Stomach (tissue), 9 donors: Measurements from ENCODE around the gene UBE2M. TPM values are rescaled to one million over a fixed set of nuclear protein-coding genes. Genes with fewer than 3 reads are reported as not detected.

Source experiments
- DNase-seq, 2 donors: peaks; one replicate each; pipeline versions ENCODE4 v3.0.0 to v3.0.0-alpha.2; 2013 to 2019
- H3K27ac ChIP-seq, 5 donors: fragments of 200-600 bp in 4 of 5; sonication (generic) in 4 of 5; one replicate each; pipeline ENCODE4 v1.5.1; 2013 to 2019; ENCODE audit warnings: mild to moderate bottlenecking in 1 of 5, moderate library complexity in 1 of 5
- H3K27me3 ChIP-seq, 3 donors: fragments of 200-600 bp; sonication (generic); one replicate each; pipeline ENCODE4 v1.5.1; 2017 to 2019; ENCODE audit warnings: mixed run types in 1 of 3
- H3K36me3 ChIP-seq, 4 donors: fragments of 200-600 bp; sonication (generic); 1 replicate in 3 of 4; 2 replicates in 1 of 4; pipeline ENCODE4 v1.5.1; 2016 to 2019
- H3K4me1 ChIP-seq, 4 donors: fragments of 200-600 bp; sonication (generic); one replicate each; pipeline ENCODE4 v1.5.1; 2016 to 2019
- H3K4me3 ChIP-seq, 4 donors: fragments of 200-600 bp; sonication (generic) in 3 of 4; one replicate each; pipeline ENCODE4 v1.5.1; 2016 to 2019; ENCODE audit warnings: mild to moderate bottlenecking in 1 of 4
- H3K9me3 ChIP-seq, 4 donors: fragments of 200-600 bp; sonication (generic); one replicate each; pipeline ENCODE4 v1.5.1; 2016 to 2019
- CTCF ChIP-seq, 7 experiments: fragments of 450-650 bp in 4 of 7; fragments of 200-600 bp in 3 of 7; sonication (generic) in 3 of 7; IDR thresholded peaks; one replicate each; pipeline ENCODE4 v1.5.1; 2016 to 2019; ENCODE audit warnings: antibody characterized with exemption in 7 of 7, control low read depth in 2 of 7, mild to moderate bottlenecking in 1 of 7
- EP300 ChIP-seq: sonication (generic); formaldehyde crosslinking; IDR thresholded peaks from one replicate; pipeline ENCODE4 v1.6.1; 2017; ENCODE audit warnings: antibody characterized with exemption
- POLR2A ChIP-seq, 4 donors: fragments of 450-650 bp; IDR thresholded peaks; one replicate each; pipeline ENCODE4 v1.6.1; 2016; ENCODE audit warnings: antibody characterized with exemption in 4 of 4, control low read depth in 2 of 4, mild to moderate bottlenecking in 1 of 4, moderate library complexity in 1 of 4
- POLR2AphosphoS5 ChIP-seq, 3 donors: sonication (generic); formaldehyde crosslinking; IDR thresholded peaks; one replicate each; pipeline ENCODE4 v1.6.1; 2016; ENCODE audit warnings: antibody characterized with exemption in 3 of 3
- WGBS, 5 donors: extraction: QIAGEN DNeasy Blood & Tissue Kit in 3 of 5; methylation state at CpG; one replicate each; pipeline versions ENCODE4 v1.1.5 to v1.1.7; 2013 to 2018; 5-methylcytosine and 5-hydroxymethylcytosine counted together
- intact Hi-C: fragments of 100-400 bp; cut with DNase I; formaldehyde crosslinking; loops from one replicate; pipeline ENCODE4 v1.15.1; 2023; ENCODE audit warnings: low total_unique reads
- polyA plus RNA-seq, 3 donors: library from polyadenylated mRNA; stranded (reverse); fragments of 200-250 nt; gene quantifications; one replicate each; pipeline ENCODE4 v1.2.3, GENCODE V29; 2013
- total RNA-seq, 5 donors: library from RNA; depleted of rRNA; stranded (reverse); fragments of >200 nt; gene quantifications; one replicate each; pipeline versions ENCODE4 v1.1.0 to v1.2.3, GENCODE V29; 2014 to 2016
- donor health status: healthy with polysubstance abuse.
- donor health status: Bipolar disorder and iron deficiency.
- donor health status: healthy.

Gene UBE2M
- total and polyA plus RNA-seq, 8 donors: 9.8 to 51.5 (median 35.3) TPM; not detected in 1

GRCh38 chr19:58563034-58563573 lies 4.7 kb upstream of the UBE2M start:
- no peaks in the 10 kb centered on the region for H3K9me3 ChIP-seq
- peaks cover 0 to 20% (median 17%) of the 10 kb centered on the region in 4 donors for H3K36me3 ChIP-seq
- DNase-seq: peak; percentile 37 to 76
- H3K4me1 ChIP-seq: peaks cover 34 to 45% (median 40%) of the 10 kb centered on the region in 4 donors
- H3K4me3 ChIP-seq: peak overlapping the region; percentile 43 to 61 (median 46)
- peaks cover 0 to 20% (median 9%) of the 10 kb centered on the region in 3 donors for H3K27me3 ChIP-seq
- H3K27ac ChIP-seq: peak overlapping the region in 3 of 5 donors; percentile 60 to 69 (median 60)
- 3 to 13% (median 5%) methylated on average over 4 to 40 of the region's 40 CpGs for WGBS, 5 donors
- no peak for TF ChIP-seq CTCF (IDR thresholded peaks at IDR 0.05)
- no peak for TF ChIP-seq POLR2A (IDR thresholded peaks at IDR 0.05)
- no peak for TF ChIP-seq POLR2AphosphoS5 (IDR thresholded peaks at IDR 0.05)
- no peak for TF ChIP-seq EP300
- intact Hi-C loops: no loop called here

GRCh38 chr19:58562122-58563033 lies 4.0 kb upstream of the UBE2M start:
- TF ChIP-seq POLR2A (IDR thresholded peaks at IDR 0.05) (no peak), POLR2AphosphoS5 (IDR thresholded peaks at IDR 0.05) (peak in 1 of 3 donors; percentile 42), EP300 (no peak), CTCF (IDR thresholded peaks at IDR 0.05) (no peak)
- Histone ChIP-seq H3K4me1 (peaks cover 36 to 49% (median 45%) of the 10 kb centered on the region in 4 donors), H3K4me3 (peak overlapping the region; percentile 43 to 61 (median 46)), H3K9me3 (no peaks in the 10 kb centered on the region), H3K36me3 (peaks cover 0 to 16% (median 14%) of the 10 kb centered on the region in 4 donors), H3K27ac (peak overlapping the region; percentile 16 to 69 (median 60)), H3K27me3 (peaks cover 0 to 20% (median 9%) of the 10 kb centered on the region in 3 donors)
- peak; percentile 48 to 79 for DNase-seq
- whole genome bisulfite sequencing, 5 donors: 2 to 12% (median 7%) methylated on average over 30 to 107 of the region's 107 CpGs
- intact Hi-C loops: no loop called here

GRCh38 chr19:58561373-58562121 lies 3.1 kb upstream of the UBE2M start:
- WGBS, 5 donors: 42 to 62% (median 48%) methylated on average over 12 to 16 of the region's 16 CpGs
- Histone ChIP-seq H3K27ac (peak overlapping the region; percentile 16 to 69 (median 60)), H3K27me3 (peaks cover 0 to 20% (median 9%) of the 10 kb centered on the region in 3 donors), H3K9me3 (no peaks in the 10 kb centered on the region), H3K4me1 (peaks cover 44 to 57% (median 53%) of the 10 kb centered on the region in 4 donors), H3K36me3 (peaks cover 3 to 15% (median 11%) of the 10 kb centered on the region in 4 donors), H3K4me3 (peak overlapping the region; percentile 43 to 61 (median 46))
- TF ChIP-seq POLR2AphosphoS5 (IDR thresholded peaks at IDR 0.05) (peak in 1 of 3 donors; percentile 3), POLR2A (IDR thresholded peaks at IDR 0.05) (no peak), EP300 (no peak), CTCF (IDR thresholded peaks at IDR 0.05) (no peak)
- intact Hi-C loops: no loop called here
- no peak for DNase-seq

- intact Hi-C loops: no loop called here
These were observed 2.5 kb upstream of the UBE2M start for GRCh38 chr19:58560921-58561320.

More at GRCh38 chr19:58560921-58561320, 2.5 kb upstream of the UBE2M start:
- peaks cover 10 to 15% (median 12%) of the 10 kb centered on the region in 4 donors for H3K36me3 ChIP-seq
- no peak overlapping the region for H3K27ac ChIP-seq
- H3K4me1 ChIP-seq: peaks cover 51 to 63% (median 60%) of the 10 kb centered on the region in 4 donors
- TF ChIP-seq POLR2AphosphoS5 (IDR thresholded peaks at IDR 0.05): no peak
- no peak for TF ChIP-seq POLR2A (IDR thresholded peaks at IDR 0.05)
- TF ChIP-seq CTCF (IDR thresholded peaks at IDR 0.05): no peak
- no peak for TF ChIP-seq EP300
- H3K4me3 ChIP-seq: no peak overlapping the region
- no peaks in the 10 kb centered on the region for H3K9me3 ChIP-seq
- H3K27me3 ChIP-seq: peaks cover 0 to 20% (median 9%) of the 10 kb centered on the region in 3 donors
- DNase-seq: no peak
